Measurements from ENCODE around the gene PPP1R10.
"Not testable (repeated sequence)": the region's sequence is repeated elsewhere in the genome, so short reads cannot be mapped to it uniquely, and the experiment has no call there.

The PPP1R10 gene

GRCh38 chr6:30597315-30598144 lies 19.5 kb downstream of the PPP1R10 start:
- DNase-seq (ENCODE audit: low read depth); H3K4me3 ChIP-seq (ENCODE audit: low read length): not testable (repeated sequence)
- TF ChIP-seq CTCF (conservative IDR thresholded peaks at IDR 0.05; ENCODE audit: low read depth, low read length) = peak; percentile 80

GRCh38 chr6:30592287-30592686 lies 24.8 kb downstream of the PPP1R10 start:
- no peak for DNase-seq (ENCODE audit: low read depth)
- TF ChIP-seq CTCF (conservative IDR thresholded peaks at IDR 0.05; ENCODE audit: low read depth, low read length) = no peak
- H3K4me3 ChIP-seq (ENCODE audit: low read length) = no peak overlapping the region

- no peak overlapping the region for H3K4me3 ChIP-seq (ENCODE audit: low read length)
- no peak for DNase-seq (ENCODE audit: low read depth)
- TF ChIP-seq CTCF (conservative IDR thresholded peaks at IDR 0.05; ENCODE audit: low read depth, low read length) = no peak
Measured at GRCh38 chr6:30591008-30591407, 26.0 kb downstream of the PPP1R10 start.

GRCh38 chr6:30590509-30590908 lies 26.5 kb downstream of the PPP1R10 start:
- TF ChIP-seq CTCF (conservative IDR thresholded peaks at IDR 0.05; ENCODE audit: low read depth, low read length) = no peak
- H3K4me3 ChIP-seq (ENCODE audit: low read length) = no peak overlapping the region
- DNase-seq (ENCODE audit: low read depth) = no peak

GRCh38 chr6:30589754-30590358 lies 27.2 kb downstream of the PPP1R10 start:
- no peak overlapping the region for H3K4me3 ChIP-seq (ENCODE audit: low read length)
- no peak for TF ChIP-seq CTCF (conservative IDR thresholded peaks at IDR 0.05; ENCODE audit: low read depth, low read length)
- DNase-seq (ENCODE audit: low read depth) = no peak

- H3K4me3 ChIP-seq (ENCODE audit: low read length) = no peak overlapping the region
- no peak for TF ChIP-seq CTCF (conservative IDR thresholded peaks at IDR 0.05; ENCODE audit: low read depth, low read length)
- DNase-seq (ENCODE audit: low read depth) = no peak
Measured at GRCh38 chr6:30583921-30584320, 33.1 kb downstream of the PPP1R10 start.

GRCh38 chr6:30578051-30578450 lies 39.0 kb downstream of the PPP1R10 start:
- no peak for DNase-seq (ENCODE audit: low read depth)
- H3K4me3 ChIP-seq (ENCODE audit: low read length) = no peak overlapping the region

More at GRCh38 chr6:30578051-30578450, 39.0 kb downstream of the PPP1R10 start:
- no peak for TF ChIP-seq CTCF (conservative IDR thresholded peaks at IDR 0.05; ENCODE audit: low read depth, low read length)
